Activated CD4-positive, alpha-beta memory T cell treated with anti-CD3 and anti-CD28 coated beads, Interleukin-2, amount 10 ng/mL, durations not matched to agents 7 days and 5 days (primary cell): ENCODE measurements around the gene RBBP5. TPM values are rescaled to one million over a fixed set of nuclear protein-coding genes. Genes with fewer than 3 reads are reported as not detected.

Source experiments
- CTCF ChIA-PET: fragments of 350-600 bp; sonication (Branson Sonifier 250); formaldehyde crosslinking; loops from one replicate; lab custom pipeline; 2021; ENCODE audit warnings: antibody characterized with exemption, inconsistent platforms; lab: Charles Lee
- POLR2A ChIA-PET: fragments of 350-600 bp; sonication (Branson Sonifier 250); formaldehyde crosslinking; loops from one replicate; lab custom pipeline; 2021; ENCODE audit warnings: antibody characterized with exemption; lab: Charles Lee
- DNase-seq: peaks from one replicate; pipeline ENCODE4 v3.0.0-alpha.2; 2020
- H3K27ac Mint-ChIP-seq: one replicate; pipeline ENCODE4 v1.8.0; 2021; ENCODE audit warnings: mild to moderate bottlenecking, mixed read lengths
- H3K27me3 Mint-ChIP-seq: one replicate; pipeline ENCODE4 v1.8.0; 2021; ENCODE audit warnings: mixed read lengths
- H3K36me3 Mint-ChIP-seq: one replicate; pipeline ENCODE4 v1.8.0; 2021; ENCODE audit warnings: low read depth, mixed read lengths
- H3K4me1 Mint-ChIP-seq: one replicate; pipeline ENCODE4 v1.8.0; 2021; ENCODE audit warnings: mixed read lengths
- H3K4me3 Mint-ChIP-seq: one replicate; pipeline ENCODE4 v1.8.0; 2021; ENCODE audit warnings: mild to moderate bottlenecking, mixed read lengths
- H3K9me3 Mint-ChIP-seq: one replicate; pipeline ENCODE4 v1.8.0; 2021; ENCODE audit warnings: mixed read lengths
- total RNA-seq, 2 experiments: library from RNA; stranded (reverse); gene quantifications; one replicate each; pipeline ENCODE4 v1.2.3, GENCODE V29; 2021

RBBP5 gene
- total RNA-seq, 2 experiments from 2014 or later, result 19.5 to 20.3 TPM

- ChIA-PET POLR2A (interaction anchor here (1.1 to 3.1 kb wide), 6 partner anchors 11 to 90 kb away, joined by 3 to 9 read pairs (median 4); no protein-coding TSS in a partner anchor), CTCF (interaction anchor here (0.9 to 3.7 kb wide), 5 partner anchors 10 to 124 kb away, joined by 3 to 27 read pairs (median 6); no protein-coding TSS in a partner anchor)
- Mint-ChIP-seq H3K27me3 (no peaks in the 10 kb centered on the region), H3K4me1 (peaks cover 37% of the 10 kb centered on the region), H3K36me3 (peaks cover 21% of the 10 kb centered on the region), H3K27ac (peak overlapping the region; percentile 94), H3K4me3 (peak overlapping the region; percentile 91), H3K9me3 (no peaks in the 10 kb centered on the region)
- no peak for DNase-seq
Measured at GRCh38 chr1:205122489-205122882, 708 bp upstream of the RBBP5 start.

- ChIA-PET POLR2A (no interaction called here), CTCF (no interaction called here)
- no peak overlapping the region for H3K27ac Mint-ChIP-seq
- H3K4me1 Mint-ChIP-seq, result peaks cover 43% of the 10 kb centered on the region
- H3K9me3 Mint-ChIP-seq, result no peaks in the 10 kb centered on the region
- H3K36me3 Mint-ChIP-seq, result peaks cover 39% of the 10 kb centered on the region
- no peaks in the 10 kb centered on the region for H3K27me3 Mint-ChIP-seq
- DNase-seq, result no peak
- no peak overlapping the region for H3K4me3 Mint-ChIP-seq
Measured at GRCh38 chr1:205118752-205119151, 3.0 kb downstream of the RBBP5 start.

GRCh38 chr1:205111354-205111753 lies 10.4 kb downstream of the RBBP5 start:
- Mint-ChIP-seq H3K27me3 (no peaks in the 10 kb centered on the region), H3K27ac (no peak overlapping the region), H3K36me3 (peaks cover 44% of the 10 kb centered on the region), H3K4me3 (no peak overlapping the region), H3K4me1 (peaks cover 8% of the 10 kb centered on the region), H3K9me3 (no peaks in the 10 kb centered on the region)
- ChIA-PET POLR2A (interaction anchor here (1.0 kb wide), 1 partner anchor 10 kb away, joined by 3 read pairs; the partner anchor contains the start of gene RBBP5), CTCF (interaction anchor here (1.5 kb wide), 1 partner anchor 11 kb away, joined by 3 read pairs; no protein-coding TSS in a partner anchor)
- no peak for DNase-seq

GRCh38 chr1:205109711-205110110 lies 12.1 kb downstream of the RBBP5 start:
- H3K36me3 Mint-ChIP-seq, result peaks cover 47% of the 10 kb centered on the region
- H3K4me1 Mint-ChIP-seq, result peaks cover 6% of the 10 kb centered on the region
- H3K4me3 Mint-ChIP-seq, result no peak overlapping the region
- H3K9me3 Mint-ChIP-seq, result no peaks in the 10 kb centered on the region
- CTCF ChIA-PET, result interaction anchor here (0.7 to 2.1 kb wide), 5 partner anchors 12 to 146 kb away, joined by 3 to 10 read pairs (median 5); partner anchors contain the start of gene RBBP5
- DNase-seq, result no peak
- no peak overlapping the region for H3K27ac Mint-ChIP-seq
- POLR2A ChIA-PET, result interaction anchor here (1.2 kb wide), 2 partner anchors 11 to 12 kb away, joined by 3 to 5 read pairs; partner anchors contain the start of gene RBBP5
- H3K27me3 Mint-ChIP-seq, result no peaks in the 10 kb centered on the region

- peaks cover 47% of the 10 kb centered on the region for H3K36me3 Mint-ChIP-seq
Measured at GRCh38 chr1:205109269-205109668, 12.5 kb downstream of the RBBP5 start.

GRCh38 chr1:205108464-205108863 lies 13.3 kb downstream of the RBBP5 start:
- H3K4me1 Mint-ChIP-seq, result peaks cover 6% of the 10 kb centered on the region
- POLR2A ChIA-PET, result interaction anchor here (1.2 kb wide), 1 partner anchor 13 kb away, joined by 5 read pairs; the partner anchor contains the start of gene RBBP5
- H3K27ac Mint-ChIP-seq, result no peak overlapping the region
- CTCF ChIA-PET, result interaction anchor here (1.3 to 2.1 kb wide), 2 partner anchors 13 to 47 kb away, joined by 3 to 10 read pairs; partner anchors contain the start of gene RBBP5
- no peaks in the 10 kb centered on the region for H3K27me3 Mint-ChIP-seq
- H3K9me3 Mint-ChIP-seq, result no peaks in the 10 kb centered on the region
- DNase-seq, result no peak
- no peak overlapping the region for H3K4me3 Mint-ChIP-seq
- H3K36me3 Mint-ChIP-seq, result peaks cover 49% of the 10 kb centered on the region

More at GRCh38 chr1:205109269-205109668, 12.5 kb downstream of the RBBP5 start:
- no peak overlapping the region for H3K27ac Mint-ChIP-seq
- peaks cover 6% of the 10 kb centered on the region for H3K4me1 Mint-ChIP-seq
- H3K9me3 Mint-ChIP-seq, result no peaks in the 10 kb centered on the region
- H3K27me3 Mint-ChIP-seq, result no peaks in the 10 kb centered on the region
- no peak overlapping the region for H3K4me3 Mint-ChIP-seq
- ChIA-PET CTCF (interaction anchor here (0.7 to 2.1 kb wide), 5 partner anchors 12 to 147 kb away, joined by 3 to 10 read pairs (median 5); partner anchors contain the start of gene RBBP5), POLR2A (interaction anchor here (1.2 kb wide), 1 partner anchor 12 kb away, joined by 5 read pairs; the partner anchor contains the start of gene RBBP5)
- no peak for DNase-seq

GRCh38 chr1:205107327-205107726 lies 14.5 kb downstream of the RBBP5 start:
- H3K27ac Mint-ChIP-seq, result no peak overlapping the region
- ChIA-PET POLR2A (no interaction called here), CTCF (interaction anchor here (0.7 to 1.3 kb wide), 2 partner anchors 46 to 122 kb away, joined by 3 to 5 read pairs; no protein-coding TSS in a partner anchor)
- no peak for DNase-seq
- no peak overlapping the region for H3K4me3 Mint-ChIP-seq
- peaks cover 53% of the 10 kb centered on the region for H3K36me3 Mint-ChIP-seq
- H3K27me3 Mint-ChIP-seq, result no peaks in the 10 kb centered on the region
- H3K4me1 Mint-ChIP-seq, result peaks cover 6% of the 10 kb centered on the region
- H3K9me3 Mint-ChIP-seq, result no peaks in the 10 kb centered on the region

- ChIA-PET CTCF (interaction anchor here (0.7 kb wide), 1 partner anchor 1517 kb away, joined by 3 read pairs; no protein-coding TSS in a partner anchor), POLR2A (no interaction called here)
- Mint-ChIP-seq H3K4me3 (no peak overlapping the region), H3K27me3 (no peaks in the 10 kb centered on the region), H3K9me3 (no peaks in the 10 kb centered on the region), H3K4me1 (no peaks in the 10 kb centered on the region), H3K27ac (no peak overlapping the region), H3K36me3 (peaks cover 66% of the 10 kb centered on the region)
- DNase-seq, result no peak
Measured at GRCh38 chr1:205102404-205102803, 19.4 kb downstream of the RBBP5 start.

GRCh38 chr1:205098242-205098641 lies 23.5 kb downstream of the RBBP5 start:
- DNase-seq, result no peak
- ChIA-PET CTCF (interaction anchor here (0.9 kb wide), 1 partner anchor 36 kb away, joined by 3 read pairs; no protein-coding TSS in a partner anchor), POLR2A (no interaction called here)
- Mint-ChIP-seq H3K36me3 (peaks cover 64% of the 10 kb centered on the region), H3K4me1 (no peaks in the 10 kb centered on the region), H3K4me3 (no peak overlapping the region), H3K27me3 (no peaks in the 10 kb centered on the region), H3K9me3 (no peaks in the 10 kb centered on the region), H3K27ac (no peak overlapping the region)

- DNase-seq, result no peak
- ChIA-PET CTCF (no interaction called here), POLR2A (no interaction called here)
- H3K36me3 Mint-ChIP-seq, result peaks cover 67% of the 10 kb centered on the region
- no peak overlapping the region for H3K27ac Mint-ChIP-seq
- no peaks in the 10 kb centered on the region for H3K9me3 Mint-ChIP-seq
- H3K27me3 Mint-ChIP-seq, result no peaks in the 10 kb centered on the region
- no peak overlapping the region for H3K4me3 Mint-ChIP-seq
- no peaks in the 10 kb centered on the region for H3K4me1 Mint-ChIP-seq
Measured at GRCh38 chr1:205095422-205095821, 26.4 kb downstream of the RBBP5 start.

GRCh38 chr1:205091043-205091740 lies 30.6 kb downstream of the RBBP5 start:
- H3K4me1 Mint-ChIP-seq, result no peaks in the 10 kb centered on the region
- no peaks in the 10 kb centered on the region for H3K27me3 Mint-ChIP-seq
- POLR2A ChIA-PET, result no interaction called here
- CTCF ChIA-PET, result interaction anchor here (2.2 kb wide), 1 partner anchor 30 kb away, joined by 5 read pairs; no protein-coding TSS in a partner anchor
- DNase-seq, result no peak
- no peaks in the 10 kb centered on the region for H3K9me3 Mint-ChIP-seq
- H3K36me3 Mint-ChIP-seq, result peaks cover 57% of the 10 kb centered on the region
- H3K27ac Mint-ChIP-seq, result no peak overlapping the region
- H3K4me3 Mint-ChIP-seq, result no peak overlapping the region

- Mint-ChIP-seq H3K4me1 (no peaks in the 10 kb centered on the region), H3K4me3 (no peak overlapping the region), H3K27me3 (no peaks in the 10 kb centered on the region), H3K9me3 (no peaks in the 10 kb centered on the region), H3K27ac (no peak overlapping the region), H3K36me3 (peaks cover 55% of the 10 kb centered on the region)
- no peak for DNase-seq
- ChIA-PET POLR2A (no interaction called here), CTCF (interaction anchor here (1.0 kb wide), 1 partner anchor 141 kb away, joined by 3 read pairs; no protein-coding TSS in a partner anchor)
Measured at GRCh38 chr1:205088341-205088740, 33.4 kb downstream of the RBBP5 start.

- Mint-ChIP-seq H3K9me3 (no peaks in the 10 kb centered on the region), H3K4me3 (no peak within 1 kb of the TSS), H3K4me1 (no peaks in the 10 kb centered on the region), H3K27ac (no peak within 1 kb of the TSS), H3K27me3 (no peaks in the 10 kb centered on the region), H3K36me3 (peaks cover 43% of the 10 kb centered on the region)
- no peak for DNase-seq
- ChIA-PET CTCF (interaction anchor here (3.8 kb wide), 1 partner anchor 22 kb away, joined by 22 read pairs; no protein-coding TSS in a partner anchor), POLR2A (no interaction called here)
Measured at GRCh38 chr1:205084360-205084759, 37.4 kb downstream of the RBBP5 start, which contains the start of gene TMEM81. Gene TMEM81, minus strand, starts transcription at chr1:205084460. Its CDS starts 140 bp downstream, at chr1:205084320.
